HTERT RPE-1 (cell line): ENCODE measurements around the gene EYS.

Experiments used
- in situ Hi-C: fragments of 300-500 bp; cut with MboI; formaldehyde crosslinking; loops from 4 replicates; pipeline ENCODE4 v1.14.3; 2020; ENCODE audit warnings: low sequenced_read_pairs

Gene EYS

DNA sequence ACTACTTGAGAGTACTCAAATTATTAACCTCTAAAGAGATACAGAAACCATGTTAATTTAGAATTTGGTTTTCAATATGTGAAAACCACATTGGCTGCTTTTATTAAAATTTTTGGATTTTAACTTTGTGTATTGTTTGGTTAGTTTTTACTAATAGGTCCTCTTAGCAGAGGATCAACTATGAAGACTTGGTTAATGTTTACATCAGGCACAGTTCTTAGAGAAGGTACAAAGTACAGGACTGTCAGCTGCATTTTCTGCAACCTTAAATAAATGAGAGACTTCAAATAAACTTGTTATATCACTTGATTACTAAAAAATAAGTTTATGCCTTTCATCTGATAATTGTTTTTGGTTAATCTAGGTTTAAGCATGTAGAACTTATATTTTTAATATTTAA lies 1982.3 kb downstream of the EYS start:
- in situ Hi-C loops, result no loop called here

GRCh38 chr6:63721181-63721580 lies 1985.8 kb downstream of the EYS start:
- in situ Hi-C loops, result no loop called here

DNA sequence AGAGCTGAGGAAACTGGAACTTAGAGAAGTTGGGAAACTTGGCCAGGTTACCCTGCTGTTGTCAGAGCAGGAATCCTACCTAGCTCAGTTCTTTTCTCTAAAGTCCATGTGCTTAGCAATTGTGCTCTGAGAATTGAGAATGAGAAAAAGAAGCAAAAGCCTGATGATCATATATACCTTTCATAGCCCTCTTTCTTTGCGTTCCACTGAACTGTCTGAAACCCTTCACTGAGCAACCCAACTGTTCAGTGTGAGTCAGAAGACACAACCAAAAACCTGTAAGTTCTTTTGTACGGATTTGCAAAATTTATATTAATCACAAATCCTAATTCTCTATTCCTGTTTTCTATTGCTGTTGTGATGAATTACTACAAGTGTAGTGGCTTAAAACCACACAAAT lies 1990.9 kb downstream of the EYS start:
- in situ Hi-C loops, result no loop called here

- in situ Hi-C loops, result no loop called here
These were observed 1992.9 kb downstream of the EYS start for GRCh38 chr6:63714091-63714490.

GRCh38 chr6:63713332-63713731 lies 1993.7 kb downstream of the EYS start:
- in situ Hi-C loops, result no loop called here

DNA sequence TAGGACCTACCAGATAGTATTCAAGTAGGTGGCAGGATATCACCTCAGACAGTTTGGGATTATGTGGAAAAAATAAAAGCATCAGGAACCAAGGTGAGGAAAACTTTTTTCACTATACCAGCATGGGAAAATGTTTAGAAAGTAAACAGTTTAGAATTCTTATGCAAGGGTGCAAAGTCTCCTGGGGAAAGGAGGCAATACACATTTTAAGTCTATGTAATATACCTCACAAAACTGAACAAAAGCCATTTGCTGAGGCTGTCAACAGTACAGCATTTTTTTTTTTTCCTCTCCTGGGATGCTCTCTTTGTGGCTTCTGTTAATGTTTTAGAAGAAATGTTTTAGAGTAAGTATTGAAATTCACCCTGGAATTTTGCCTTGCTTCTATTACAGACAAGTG lies 1997.9 kb downstream of the EYS start:
- in situ Hi-C loops, result no loop called here

- in situ Hi-C loops, result no loop called here
These were observed 1998.4 kb downstream of the EYS start for GRCh38 chr6:63708631-63709030.

GRCh38 chr6:63706630-63707029 lies 2000.4 kb downstream of the EYS start:
- in situ Hi-C loops, result no loop called here

DNA sequence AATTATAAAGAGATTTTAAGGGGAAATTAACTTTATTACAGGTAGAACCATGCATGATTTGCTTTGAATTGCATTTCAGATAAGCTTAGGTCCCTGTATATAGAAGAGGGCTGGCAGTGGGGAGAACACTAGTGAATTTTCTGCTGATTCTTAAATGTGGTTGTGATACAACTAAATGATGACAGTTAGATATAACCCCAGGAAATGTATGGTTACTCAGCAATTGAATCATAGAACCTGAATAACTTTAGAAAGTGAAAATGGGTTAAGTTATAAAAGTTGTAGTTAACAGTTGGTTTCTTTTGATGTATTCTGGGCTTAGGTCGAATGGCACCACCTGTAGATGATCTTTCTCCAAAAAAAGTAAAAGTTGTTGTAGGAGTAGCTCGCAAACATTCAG lies 2001.3 kb downstream of the EYS start:
- in situ Hi-C loops, result no loop called here

- in situ Hi-C loops, result no loop called here
These were observed 2016.8 kb downstream of the EYS start for GRCh38 chr6:63690221-63690620.

DNA sequence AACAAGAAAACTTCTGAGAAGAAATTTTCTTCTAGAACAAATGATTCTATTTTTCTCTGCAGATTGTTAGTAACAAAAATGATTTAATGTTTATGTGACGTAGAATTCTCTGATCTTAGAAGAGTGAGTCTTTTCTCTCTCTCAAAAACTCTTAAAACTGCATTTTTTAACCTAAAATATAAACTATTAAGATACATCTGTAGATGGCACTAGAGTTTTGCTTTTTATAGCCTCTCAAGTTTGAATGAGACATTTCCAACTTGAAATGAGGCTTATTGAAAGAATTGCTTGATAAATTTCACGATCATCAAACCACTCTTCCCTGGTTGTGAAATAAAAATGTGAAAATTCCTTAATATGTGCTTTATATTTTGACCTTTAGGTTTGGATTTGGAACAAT lies 2017.6 kb downstream of the EYS start:
- in situ Hi-C loops, result no loop called here

- in situ Hi-C loops, result no loop called here
These were observed 2021.3 kb downstream of the EYS start for GRCh38 chr6:63685446-63686379.

DNA sequence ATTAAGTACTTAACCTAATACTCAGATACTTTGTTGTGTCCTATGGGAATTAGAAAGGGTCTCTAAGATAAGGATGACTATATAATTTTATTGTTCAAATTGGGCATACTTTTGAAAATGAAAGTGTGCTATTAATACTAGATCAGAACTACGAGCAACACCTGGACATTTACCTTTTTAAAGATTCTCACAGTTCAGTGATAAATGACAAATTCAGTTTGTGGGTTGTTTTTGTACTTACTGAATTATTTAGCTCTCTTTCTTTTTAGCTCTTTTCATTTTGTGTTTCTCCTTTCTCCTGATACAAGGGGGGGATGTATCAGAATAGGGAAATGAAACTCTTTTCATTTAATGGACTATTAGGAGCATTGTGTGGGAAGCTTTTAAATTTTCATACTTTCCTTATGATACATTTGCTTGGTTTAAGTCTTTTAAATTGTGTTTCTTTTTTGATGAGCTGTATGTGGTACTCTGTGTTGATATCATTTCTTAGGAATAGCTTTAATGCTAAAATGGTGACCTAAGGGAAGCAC lies 2023.9 kb downstream of the EYS start:
- in situ Hi-C loops, result no loop called here

GRCh38 chr6:63677282-63677681 lies 2029.7 kb downstream of the EYS start:
- in situ Hi-C loops, result no loop called here

GRCh38 chr6:63676412-63677114 lies 2030.5 kb downstream of the EYS start:
- in situ Hi-C loops, result no loop called here

- in situ Hi-C loops, result no loop called here
These were observed 2031.9 kb downstream of the EYS start for GRCh38 chr6:63675138-63675537.

GRCh38 chr6:63674635-63675034 lies 2032.4 kb downstream of the EYS start:
- in situ Hi-C loops, result no loop called here

- in situ Hi-C loops, result no loop called here
These were observed 2033.3 kb downstream of the EYS start for GRCh38 chr6:63673692-63674091.

- in situ Hi-C loops, result no loop called here
These were observed 2034.4 kb downstream of the EYS start for GRCh38 chr6:63672582-63673129.

GRCh38 chr6:63671098-63671754 lies 2035.8 kb downstream of the EYS start:
- in situ Hi-C loops, result no loop called here
